Posterior vena cava (tissue), 2 donors: ENCODE results near the gene SNRNP70. TPM values are rescaled to one million over a fixed set of nuclear protein-coding genes. Genes with fewer than 3 reads are reported as not detected.
A peak's percentile ranks its signal among the peaks of the same experiment; 100 is the strongest.

ENCODE experiments used
- DNase-seq: peaks from one replicate; pipeline ENCODE4 v3.0.0-alpha.2; 2020; ENCODE audit warnings: low spot score
- intact Hi-C, 2 donors: fragments of 100-400 bp; cut with DNase I; formaldehyde crosslinking; loops; one replicate each; pipeline versions ENCODE4 v1.14.1 to v1.14.2; 2022 to 2023
- total RNA-seq, 2 donors: library from RNA; stranded (reverse); fragmentation: NEBNext Ultra II Directional; extraction: Animal tissue kit (Norgen Biotek cat#: 25700); gene quantifications; one replicate each; pipeline ENCODE4 v1.2.1, GENCODE V29; 2021
- donor health status: DM: yes; HTN: yes; CAD: no.
- donor health status: DM: yes; HTN: yes; CAD: no.

Gene SNRNP70
- total RNA-seq, 2 donors from 2014 or later, result 114 to 124 TPM

- no peak for DNase-seq
- intact Hi-C loops, result no loop called here
Measured at GRCh38 chr19:49153167-49153809, 68.0 kb downstream of the SNRNP70 start.

GRCh38 chr19:49154279-49154678, 69.0 kb downstream of the SNRNP70 start:
- DNase-seq, result no peak
- intact Hi-C loops, result no loop called here

DNA sequence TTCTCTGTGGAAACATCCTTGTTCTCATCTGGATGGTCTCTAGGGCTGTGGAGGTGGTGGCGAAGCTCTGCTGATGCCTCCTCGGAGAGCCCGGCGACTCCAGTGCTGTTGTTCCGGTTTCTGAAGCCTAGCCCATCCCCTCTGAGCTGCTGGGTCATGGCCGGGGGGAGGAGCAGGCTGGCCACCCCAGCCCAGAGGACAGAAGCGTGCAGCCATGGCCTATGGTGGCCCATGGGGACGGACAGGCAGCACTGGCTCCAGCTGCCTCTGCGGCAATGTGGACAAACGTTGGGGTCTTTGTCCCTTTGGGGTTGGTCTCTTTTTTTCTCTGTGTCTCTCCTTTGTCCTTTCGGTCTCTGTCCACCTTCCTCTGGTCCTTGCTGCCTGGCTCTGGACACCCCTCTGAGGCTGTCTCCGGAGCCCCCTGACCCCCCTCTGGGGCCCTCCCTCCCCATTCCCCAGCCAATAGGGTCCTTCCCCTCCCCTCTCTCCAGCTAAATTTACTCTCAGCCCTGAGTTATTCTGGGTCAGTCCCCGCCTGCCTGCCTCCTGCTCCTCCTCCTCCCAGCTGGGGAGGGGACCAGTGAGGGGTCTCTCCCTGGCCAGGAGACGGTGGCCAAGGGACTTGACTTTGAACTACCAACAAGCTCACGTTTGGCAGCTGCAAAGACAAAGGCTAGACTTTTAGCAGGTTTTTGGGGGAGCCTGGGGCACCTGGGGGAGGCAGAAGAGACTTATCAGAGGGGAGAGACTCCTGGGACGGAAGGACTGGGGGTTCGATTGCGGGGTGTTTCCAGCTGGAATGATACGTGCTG, 70.0 kb downstream of the SNRNP70 start, which contains the start of gene HRC:
Gene HRC (minus strand): TSS at position 392 of the 815 bp plus-strand sequence. CDS start 159 bp downstream, at position 233.
- intact Hi-C loops, result no loop called here
- DNase-seq, result no peak

- intact Hi-C loops, result no loop called here
- DNase-seq, result no peak
Measured at GRCh38 chr19:49155820-49156346, 70.6 kb downstream of the SNRNP70 start.

DNA sequence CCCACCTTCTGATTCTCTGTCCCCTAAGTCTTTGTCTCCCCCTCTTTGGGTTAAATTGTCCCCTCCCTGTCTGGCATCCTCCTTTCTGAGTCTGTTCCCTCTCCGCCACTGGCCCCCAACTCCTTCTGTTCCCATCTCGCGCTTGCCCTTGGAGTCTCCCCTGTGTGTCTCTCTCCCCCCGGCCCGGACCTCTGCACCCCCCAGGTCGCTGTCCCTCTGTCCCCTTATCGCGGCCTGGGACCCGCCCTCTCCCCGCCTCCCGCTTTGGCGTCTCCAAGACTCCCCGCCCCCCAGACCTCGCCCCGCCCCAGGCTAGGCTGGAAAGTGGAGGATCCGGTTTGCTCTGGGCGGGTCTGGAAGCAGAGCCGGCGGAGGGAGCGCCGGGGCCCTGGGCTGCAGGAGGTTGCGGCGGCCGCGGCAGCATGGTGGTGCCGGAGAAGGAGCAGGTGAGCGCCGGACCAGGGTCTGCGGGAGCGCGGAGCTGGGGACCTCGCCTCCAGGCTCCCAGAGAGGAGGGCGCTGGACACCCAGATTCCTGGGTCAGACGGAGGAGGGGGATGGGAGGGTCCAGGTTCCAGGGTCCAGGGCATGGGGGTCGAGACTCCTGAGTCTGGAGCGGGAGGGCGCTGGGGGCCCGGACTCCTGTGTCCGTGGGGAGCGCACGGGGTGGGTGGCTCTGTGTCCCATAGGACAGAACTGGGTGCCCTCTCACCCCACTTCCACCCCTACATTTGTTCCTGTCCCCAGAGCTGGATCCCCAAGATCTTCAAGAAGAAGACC, 72.4 kb downstream of the SNRNP70 start, which contains the start of gene TRPM4:
Gene TRPM4 (plus strand): TSS at position 348 of the 780 bp plus-strand sequence. CDS start 75 bp downstream, at position 423.
- intact Hi-C loops, result no loop called here
- DNase-seq, result peak; percentile 95

Other genes with a start within 250 kb of the SNRNP70 start
- 1 to 10 TPM; 5.6 to 6.6 TPM for gene HSD17B14, start 249.0 kb upstream of the SNRNP70 start, total RNA-seq
- gene PLEKHA4, start 216.8 kb upstream of the SNRNP70 start, total RNA-seq, result 10 to 100 TPM; 91.0 to 91.2 TPM
- 100 to 1,000 TPM in 1 of 2 donors, 10 to 100 TPM in 1; 72.8 to 172 TPM for gene PPP1R15A, start 213.0 kb upstream of the SNRNP70 start, total RNA-seq
- gene TULP2, start 186.7 kb upstream of the SNRNP70 start, total RNA-seq, result 1 to 10 TPM in 1 of 2 donors, under 1 TPM in 1; 0.86 to 1.9 TPM
- 100 to 1,000 TPM; 219 to 282 TPM for gene NUCB1, start 185.1 kb upstream of the SNRNP70 start, total RNA-seq
- gene DHDH, start 151.8 kb upstream of the SNRNP70 start, total RNA-seq, result not detected
- 10 to 100 TPM; 44.6 to 53.4 TPM for gene BAX, start 130.6 kb upstream of the SNRNP70 start, total RNA-seq
- gene FTL, start 120.1 kb upstream of the SNRNP70 start, total RNA-seq, result 1,000 to 10,000 TPM; 2,854 to 3,275 TPM
- gene GYS1, start 92.1 kb upstream of the SNRNP70 start, total RNA-seq, result 10 to 100 TPM; 28.0 to 39.5 TPM
- gene RUVBL2, start 91.6 kb upstream of the SNRNP70 start, total RNA-seq, result 10 to 100 TPM; 34.7 to 43.1 TPM
- not detected for gene LHB, start 68.4 kb upstream of the SNRNP70 start, total RNA-seq
- gene CGB3, start 61.1 kb upstream of the SNRNP70 start, total RNA-seq, result not detected
- not detected for gene CGB2, start 53.6 kb upstream of the SNRNP70 start, total RNA-seq
- gene CGB1, start 48.6 kb upstream of the SNRNP70 start, total RNA-seq, result not detected
- not detected for gene CGB5, start 41.6 kb upstream of the SNRNP70 start, total RNA-seq
- not detected for gene CGB8, start 36.3 kb upstream of the SNRNP70 start, total RNA-seq
- gene CGB7, start 27.7 kb upstream of the SNRNP70 start, total RNA-seq, result not detected
- gene NTF4, start 20.6 kb upstream of the SNRNP70 start, total RNA-seq, result not detected
- not detected for gene KCNA7, start 12.8 kb upstream of the SNRNP70 start, total RNA-seq
- 1 to 10 TPM; 9.0 to 9.3 TPM for gene LIN7B, start 28.9 kb downstream of the SNRNP70 start, total RNA-seq
- gene C19orf73, start 33.7 kb downstream of the SNRNP70 start, total RNA-seq, result under 1 TPM in 1 of 2 donors, not detected in 1; 0.81 TPM
- gene PPFIA3, start 34.1 kb downstream of the SNRNP70 start, total RNA-seq, result 1 to 10 TPM; 3.6 to 4.9 TPM
- gene HRC, start 69.9 kb downstream of the SNRNP70 start, total RNA-seq, result 1 to 10 TPM; 1.1 to 2.4 TPM
- gene TRPM4, start 72.3 kb downstream of the SNRNP70 start, total RNA-seq, result 10 to 100 TPM; 20.5 to 36.0 TPM
- 1 to 10 TPM; 1.7 to 2.6 TPM for gene SLC6A16, start 239.7 kb downstream of the SNRNP70 start, total RNA-seq
- gene CD37, start 250.0 kb downstream of the SNRNP70 start, total RNA-seq, result 10 to 100 TPM; 11.5 to 19.6 TPM